HEK293 (cell line): ENCODE measurements around the gene CDCP2.

Experiments
- CTCF ChIA-PET: fragments of 350-600 bp; formaldehyde crosslinking; extraction: SDS; loops from one replicate; lab custom pipeline; 2021; ENCODE audit warnings: antibody characterized with exemption; lab: Yijun Ruan, JAX
- POLR2A ChIA-PET: fragments of 300-600 bp; formaldehyde crosslinking; extraction: SDS; loops from one replicate; lab custom pipeline; 2020; ENCODE audit warnings: antibody characterized with exemption, inconsistent platforms; lab: Yijun Ruan, JAX
- H3K27ac ChIP-seq: fragments of 200-500 bp; sonication (Bioruptor generic); 2 replicates; pipeline ENCODE4 v1.5.1; 2014; ENCODE audit warnings: low read depth, low read length, control low read depth, inconsistent platforms; ENCODE audit errors: extremely low read depth
- H3K36me3 ChIP-seq, 2 experiments: fragments of 200-500 bp in 1 of 2; sonication (Bioruptor generic) in 1 of 2; 1 replicate in 1 of 2; 2 replicates in 1 of 2; pipeline ENCODE4 v1.5.1; 2014 to 2017; ENCODE audit warnings: inconsistent platforms in 2 of 2, low read length in 2 of 2; ENCODE audit not compliant: control insufficient read depth in 2 of 2, insufficient read depth in 1 of 2
- H3K4me1 ChIP-seq: fragments of 200-500 bp; sonication (Bioruptor generic); 2 replicates; pipeline ENCODE4 v1.5.1; 2014; ENCODE audit warnings: mild to moderate bottlenecking, low read length, inconsistent platforms; ENCODE audit not compliant: control insufficient read depth, insufficient read depth
- H3K4me3 ChIP-seq: 2 replicates; pipeline ENCODE4 v1.5.1; 2011; ENCODE audit warnings: low read depth, mild to moderate bottlenecking, control low read depth, low read length, moderate library complexity
- H3K9me3 ChIP-seq: fragments of 200-500 bp; sonication (Bioruptor generic); 2 replicates; pipeline ENCODE4 v1.5.1; 2014; ENCODE audit warnings: low read depth, low read length, inconsistent platforms; ENCODE audit not compliant: control insufficient read depth, insufficient read depth
- GLI2 ChIP-seq: fragments of 450-650 bp; formaldehyde crosslinking; IDR thresholded peaks from 2 replicates; pipeline ENCODE4; 2017; ENCODE audit warnings: missing biosample characterization, missing genetic modification characterization, low read depth, borderline replicate concordance
- SALL2 ChIP-seq: fragments of 450-650 bp; formaldehyde crosslinking; IDR thresholded peaks from 2 replicates; pipeline ENCODE4 v1.5.0; 2017; ENCODE audit warnings: missing biosample characterization, mild to moderate bottlenecking, missing genetic modification characterization, borderline replicate concordance
- ZFP3 ChIP-seq: fragments of 450-650 bp; formaldehyde crosslinking; IDR thresholded peaks from 2 replicates; pipeline ENCODE4 v1.5.1; 2016; ENCODE audit warnings: low read depth, missing biosample characterization, missing genetic modification characterization
- ZIC2 ChIP-seq: fragments of 450-650 bp; formaldehyde crosslinking; IDR thresholded peaks from 2 replicates; pipeline ENCODE4 v1.5.1; 2016; ENCODE audit warnings: missing biosample characterization, missing genetic modification characterization
- ZNF112 ChIP-seq: fragments of 450-650 bp; formaldehyde crosslinking; IDR thresholded peaks from 2 replicates; pipeline ENCODE4 v1.5.0; 2017; ENCODE audit warnings: missing biosample characterization, missing genetic modification characterization
- ZNF133 ChIP-seq: fragments of 450-650 bp; formaldehyde crosslinking; IDR thresholded peaks from 2 replicates; pipeline ENCODE4 v1.5.1; 2016; ENCODE audit warnings: missing biosample characterization, missing genetic modification characterization
- ZNF23 ChIP-seq: fragments of 450-650 bp; formaldehyde crosslinking; IDR thresholded peaks from 2 replicates; pipeline ENCODE4 v1.5.1; 2016; ENCODE audit warnings: missing biosample characterization, missing genetic modification characterization, borderline replicate concordance
- ZNF24 ChIP-seq: fragments of 450-650 bp; formaldehyde crosslinking; IDR thresholded peaks from 2 replicates; pipeline ENCODE4 v1.5.1; 2016; ENCODE audit warnings: missing biosample characterization, missing genetic modification characterization
- ZNF416 ChIP-seq: fragments of 450-650 bp; formaldehyde crosslinking; IDR thresholded peaks from 2 replicates; pipeline ENCODE4 v1.5.1; 2016; ENCODE audit warnings: missing biosample characterization, missing genetic modification characterization
- ZNF544 ChIP-seq: fragments of 450-650 bp; formaldehyde crosslinking; IDR thresholded peaks from 2 replicates; pipeline ENCODE4 v1.5.0; 2017; ENCODE audit warnings: missing biosample characterization, missing genetic modification characterization
- ZNF830 ChIP-seq: fragments of 450-650 bp; IDR thresholded peaks from 2 replicates; pipeline ENCODE4 v1.5.0; 2018; ENCODE audit warnings: missing biosample characterization, missing genetic modification characterization, low read depth, mild to moderate bottlenecking, moderate library complexity
- TF ChIP-seq, protein P1 (sequence below): fragments of 450-650 bp; formaldehyde crosslinking; IDR thresholded peaks from 2 replicates; pipeline ENCODE4 v1.5.1; 2016; ENCODE audit warnings: missing biosample characterization, missing genetic modification characterization
- TF ChIP-seq, protein P2 (sequence below): fragments of 450-650 bp; formaldehyde crosslinking; IDR thresholded peaks from 2 replicates; pipeline ENCODE4 v1.5.1; 2016; ENCODE audit warnings: missing biosample characterization, missing genetic modification characterization
- TF ChIP-seq, protein P3 (sequence below): fragments of 450-650 bp; formaldehyde crosslinking; IDR thresholded peaks from 2 replicates; pipeline ENCODE4 v1.5.1; 2016; ENCODE audit warnings: missing biosample characterization, missing genetic modification characterization
- TF ChIP-seq, protein P4 (sequence below): fragments of 450-650 bp; formaldehyde crosslinking; IDR thresholded peaks from 2 replicates; pipeline ENCODE4 v1.5.1; 2017; ENCODE audit warnings: missing biosample characterization, missing genetic modification characterization
- TF ChIP-seq, protein P5 (sequence below): fragments of 450-650 bp; formaldehyde crosslinking; IDR thresholded peaks from 2 replicates; pipeline ENCODE4 v1.5.1; 2016; ENCODE audit warnings: missing biosample characterization, missing genetic modification characterization

Gene CDCP2

DNA sequence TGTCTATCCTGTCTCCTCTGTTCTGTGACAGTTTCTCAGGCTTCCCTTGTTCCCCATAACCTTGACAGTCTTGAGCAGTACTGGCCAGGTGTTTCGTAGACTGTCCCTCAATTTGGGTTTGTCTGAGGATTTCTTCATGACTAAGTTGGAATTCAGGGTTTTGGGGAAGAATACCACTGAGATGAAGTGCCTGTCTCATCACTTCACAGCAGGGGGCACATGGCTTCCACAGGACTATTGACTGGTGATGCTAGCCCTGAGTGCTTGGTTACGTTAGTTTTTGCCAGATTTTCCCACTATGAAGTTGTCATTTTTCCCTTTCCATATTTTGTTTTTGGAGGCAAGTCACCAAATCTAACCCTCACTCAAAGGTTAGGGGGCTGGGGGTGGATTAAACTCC lies 45.7 kb downstream of the CDCP2 start (continued):
- TF ChIP-seq ZIC2: no peak
- TF ChIP-seq GLI2 (tag by site-specific recombination): no peak
- TF ChIP-seq, protein P1, sequence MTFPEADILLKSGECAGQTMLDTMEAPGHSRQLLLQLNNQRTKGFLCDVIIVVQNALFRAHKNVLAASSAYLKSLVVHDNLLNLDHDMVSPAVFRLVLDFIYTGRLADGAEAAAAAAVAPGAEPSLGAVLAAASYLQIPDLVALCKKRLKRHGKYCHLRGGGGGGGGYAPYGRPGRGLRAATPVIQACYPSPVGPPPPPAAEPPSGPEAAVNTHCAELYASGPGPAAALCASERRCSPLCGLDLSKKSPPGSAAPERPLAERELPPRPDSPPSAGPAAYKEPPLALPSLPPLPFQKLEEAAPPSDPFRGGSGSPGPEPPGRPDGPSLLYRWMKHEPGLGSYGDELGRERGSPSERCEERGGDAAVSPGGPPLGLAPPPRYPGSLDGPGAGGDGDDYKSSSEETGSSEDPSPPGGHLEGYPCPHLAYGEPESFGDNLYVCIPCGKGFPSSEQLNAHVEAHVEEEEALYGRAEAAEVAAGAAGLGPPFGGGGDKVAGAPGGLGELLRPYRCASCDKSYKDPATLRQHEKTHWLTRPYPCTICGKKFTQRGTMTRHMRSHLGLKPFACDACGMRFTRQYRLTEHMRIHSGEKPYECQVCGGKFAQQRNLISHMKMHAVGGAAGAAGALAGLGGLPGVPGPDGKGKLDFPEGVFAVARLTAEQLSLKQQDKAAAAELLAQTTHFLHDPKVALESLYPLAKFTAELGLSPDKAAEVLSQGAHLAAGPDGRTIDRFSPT (tag by site-specific recombination): no peak
- TF ChIP-seq ZNF830: no peak
- no peak for TF ChIP-seq ZNF133 (tag by site-specific recombination)

DNA sequence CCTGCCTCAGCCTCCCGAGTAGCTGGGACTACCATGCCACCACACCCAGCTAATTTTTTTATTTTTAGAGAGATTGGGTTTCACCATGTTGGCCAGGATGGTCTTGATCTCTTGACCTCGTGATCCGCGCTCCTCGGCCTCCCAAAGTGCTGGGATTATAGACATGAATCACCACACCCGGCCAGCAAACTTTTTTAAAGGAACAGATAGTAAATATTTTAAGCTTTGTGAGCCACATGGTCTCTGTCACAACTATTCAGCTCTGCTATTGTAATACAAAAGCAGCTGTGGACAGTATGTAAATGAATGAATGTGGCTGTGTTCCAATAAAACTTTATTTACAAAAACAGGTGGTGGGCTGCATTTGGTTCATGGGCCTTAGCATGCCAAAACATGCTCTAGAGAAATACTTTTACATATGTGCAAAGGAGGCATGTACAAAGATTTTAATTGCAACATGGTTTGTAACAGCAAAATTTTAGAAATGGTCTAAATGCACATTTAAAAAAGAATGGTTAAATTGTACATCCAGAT lies 47.0 kb downstream of the CDCP2 start:
- CTCF ChIA-PET: interaction anchor here (0.7 to 1.4 kb wide), 3 partner anchors 22 to 1031 kb away, joined by 3 to 5 read pairs (median 3); no protein-coding TSS in a partner anchor
- no peak for TF ChIP-seq ZNF416 (tag by site-specific recombination)
- no peak for TF ChIP-seq ZFP3 (tag by site-specific recombination)
- TF ChIP-seq, protein P2, sequence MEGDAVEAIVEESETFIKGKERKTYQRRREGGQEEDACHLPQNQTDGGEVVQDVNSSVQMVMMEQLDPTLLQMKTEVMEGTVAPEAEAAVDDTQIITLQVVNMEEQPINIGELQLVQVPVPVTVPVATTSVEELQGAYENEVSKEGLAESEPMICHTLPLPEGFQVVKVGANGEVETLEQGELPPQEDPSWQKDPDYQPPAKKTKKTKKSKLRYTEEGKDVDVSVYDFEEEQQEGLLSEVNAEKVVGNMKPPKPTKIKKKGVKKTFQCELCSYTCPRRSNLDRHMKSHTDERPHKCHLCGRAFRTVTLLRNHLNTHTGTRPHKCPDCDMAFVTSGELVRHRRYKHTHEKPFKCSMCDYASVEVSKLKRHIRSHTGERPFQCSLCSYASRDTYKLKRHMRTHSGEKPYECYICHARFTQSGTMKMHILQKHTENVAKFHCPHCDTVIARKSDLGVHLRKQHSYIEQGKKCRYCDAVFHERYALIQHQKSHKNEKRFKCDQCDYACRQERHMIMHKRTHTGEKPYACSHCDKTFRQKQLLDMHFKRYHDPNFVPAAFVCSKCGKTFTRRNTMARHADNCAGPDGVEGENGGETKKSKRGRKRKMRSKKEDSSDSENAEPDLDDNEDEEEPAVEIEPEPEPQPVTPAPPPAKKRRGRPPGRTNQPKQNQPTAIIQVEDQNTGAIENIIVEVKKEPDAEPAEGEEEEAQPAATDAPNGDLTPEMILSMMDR (tag by site-specific recombination): no peak
- TF ChIP-seq, protein P3, sequence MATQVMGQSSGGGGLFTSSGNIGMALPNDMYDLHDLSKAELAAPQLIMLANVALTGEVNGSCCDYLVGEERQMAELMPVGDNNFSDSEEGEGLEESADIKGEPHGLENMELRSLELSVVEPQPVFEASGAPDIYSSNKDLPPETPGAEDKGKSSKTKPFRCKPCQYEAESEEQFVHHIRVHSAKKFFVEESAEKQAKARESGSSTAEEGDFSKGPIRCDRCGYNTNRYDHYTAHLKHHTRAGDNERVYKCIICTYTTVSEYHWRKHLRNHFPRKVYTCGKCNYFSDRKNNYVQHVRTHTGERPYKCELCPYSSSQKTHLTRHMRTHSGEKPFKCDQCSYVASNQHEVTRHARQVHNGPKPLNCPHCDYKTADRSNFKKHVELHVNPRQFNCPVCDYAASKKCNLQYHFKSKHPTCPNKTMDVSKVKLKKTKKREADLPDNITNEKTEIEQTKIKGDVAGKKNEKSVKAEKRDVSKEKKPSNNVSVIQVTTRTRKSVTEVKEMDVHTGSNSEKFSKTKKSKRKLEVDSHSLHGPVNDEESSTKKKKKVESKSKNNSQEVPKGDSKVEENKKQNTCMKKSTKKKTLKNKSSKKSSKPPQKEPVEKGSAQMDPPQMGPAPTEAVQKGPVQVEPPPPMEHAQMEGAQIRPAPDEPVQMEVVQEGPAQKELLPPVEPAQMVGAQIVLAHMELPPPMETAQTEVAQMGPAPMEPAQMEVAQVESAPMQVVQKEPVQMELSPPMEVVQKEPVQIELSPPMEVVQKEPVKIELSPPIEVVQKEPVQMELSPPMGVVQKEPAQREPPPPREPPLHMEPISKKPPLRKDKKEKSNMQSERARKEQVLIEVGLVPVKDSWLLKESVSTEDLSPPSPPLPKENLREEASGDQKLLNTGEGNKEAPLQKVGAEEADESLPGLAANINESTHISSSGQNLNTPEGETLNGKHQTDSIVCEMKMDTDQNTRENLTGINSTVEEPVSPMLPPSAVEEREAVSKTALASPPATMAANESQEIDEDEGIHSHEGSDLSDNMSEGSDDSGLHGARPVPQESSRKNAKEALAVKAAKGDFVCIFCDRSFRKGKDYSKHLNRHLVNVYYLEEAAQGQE: no peak
- TF ChIP-seq, protein P4, sequence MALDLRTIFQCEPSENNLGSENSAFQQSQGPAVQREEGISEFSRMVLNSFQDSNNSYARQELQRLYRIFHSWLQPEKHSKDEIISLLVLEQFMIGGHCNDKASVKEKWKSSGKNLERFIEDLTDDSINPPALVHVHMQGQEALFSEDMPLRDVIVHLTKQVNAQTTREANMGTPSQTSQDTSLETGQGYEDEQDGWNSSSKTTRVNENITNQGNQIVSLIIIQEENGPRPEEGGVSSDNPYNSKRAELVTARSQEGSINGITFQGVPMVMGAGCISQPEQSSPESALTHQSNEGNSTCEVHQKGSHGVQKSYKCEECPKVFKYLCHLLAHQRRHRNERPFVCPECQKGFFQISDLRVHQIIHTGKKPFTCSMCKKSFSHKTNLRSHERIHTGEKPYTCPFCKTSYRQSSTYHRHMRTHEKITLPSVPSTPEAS (tag by site-specific recombination): no peak
- TF ChIP-seq ZNF24 (tag by site-specific recombination): no peak
- no peak for TF ChIP-seq ZNF23 (tag by site-specific recombination)
- no peak for TF ChIP-seq ZNF544 (tag by site-specific recombination)
- no peak for TF ChIP-seq SALL2 (tag by site-specific recombination)
- TF ChIP-seq ZNF112 (tag by site-specific recombination): no peak
- TF ChIP-seq, protein P5, sequence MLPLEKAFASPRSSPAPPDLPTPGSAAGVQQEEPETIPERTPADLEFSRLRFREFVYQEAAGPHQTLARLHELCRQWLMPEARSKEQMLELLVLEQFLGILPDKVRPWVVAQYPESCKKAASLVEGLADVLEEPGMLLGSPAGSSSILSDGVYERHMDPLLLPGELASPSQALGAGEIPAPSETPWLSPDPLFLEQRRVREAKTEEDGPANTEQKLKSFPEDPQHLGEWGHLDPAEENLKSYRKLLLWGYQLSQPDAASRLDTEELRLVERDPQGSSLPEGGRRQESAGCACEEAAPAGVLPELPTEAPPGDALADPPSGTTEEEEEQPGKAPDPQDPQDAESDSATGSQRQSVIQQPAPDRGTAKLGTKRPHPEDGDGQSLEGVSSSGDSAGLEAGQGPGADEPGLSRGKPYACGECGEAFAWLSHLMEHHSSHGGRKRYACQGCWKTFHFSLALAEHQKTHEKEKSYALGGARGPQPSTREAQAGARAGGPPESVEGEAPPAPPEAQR: no peak
- Histone ChIP-seq H3K9me3 (no peaks in the 10 kb centered on the region), H3K27ac (no peak overlapping the region), H3K36me3 (no peaks in the 10 kb centered on the region), H3K4me1 (no peaks in the 10 kb centered on the region), H3K4me3 (no peak overlapping the region)
- POLR2A ChIA-PET: no interaction called here
